Measurements from ENCODE around the gene SEH1L.
"Not testable (repeated sequence)": the region's sequence is repeated elsewhere in the genome, so short reads cannot be mapped to it uniquely, and the experiment has no call there.

SEH1L gene
- total RNA-seq: 29.2 to 85.6 (median 55.9) reads per million in 18 experiments

DNA sequence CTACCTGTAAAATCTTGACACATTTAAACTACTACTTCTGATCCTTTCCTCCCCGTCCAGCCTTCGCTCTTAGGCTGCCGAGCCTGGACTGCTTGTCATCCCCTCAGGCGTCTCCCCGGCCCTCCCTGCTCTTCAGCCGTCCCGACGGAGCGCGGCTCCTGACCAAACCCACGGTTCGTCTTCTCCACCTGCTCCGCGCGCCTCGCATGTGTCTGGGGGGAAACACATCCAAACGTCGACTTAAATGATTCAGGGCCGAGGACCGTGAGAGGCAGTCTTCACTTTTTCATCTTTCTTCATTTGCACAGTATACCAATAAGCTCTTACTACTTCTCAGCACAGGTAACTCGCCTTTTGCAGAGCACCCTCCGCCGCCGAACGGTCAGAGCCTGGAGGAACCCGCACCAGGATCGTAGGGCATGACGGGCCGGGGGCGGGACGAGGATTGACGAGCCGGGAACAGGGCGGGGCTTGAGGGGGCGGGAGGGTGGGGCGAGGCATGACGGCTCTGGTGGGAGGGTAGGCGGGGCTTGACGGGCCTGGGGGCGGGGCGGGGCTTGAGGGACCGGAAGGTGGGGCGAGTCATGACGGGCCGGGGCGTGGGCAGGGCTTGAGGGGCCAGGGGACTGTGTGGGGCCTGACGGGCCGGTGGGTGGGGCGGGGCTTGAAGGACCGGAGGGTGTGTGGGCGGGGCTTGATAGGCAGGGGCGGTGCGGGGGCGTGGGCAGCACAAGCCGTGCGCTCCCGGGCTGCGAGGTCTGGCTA, at the start of gene SEH1L:
TSS of gene SEH1L (plus strand) at position 727 of the 765 bp plus-strand sequence. CDS start 111 bp downstream, outside the sequence.
- DNase-seq: peak; percentile 98 to 99

- DNase-seq: not testable (repeated sequence)
Measured at GRCh38 chr18:12901208-12901607, 46.6 kb upstream of the SEH1L start.

GRCh38 chr18:12904012-12904516, 43.7 kb upstream of the SEH1L start:
- peak; percentile 77 to 91 for DNase-seq

GRCh38 chr18:12906119-12906518, 41.7 kb upstream of the SEH1L start:
- no peak for DNase-seq

- DNase-seq: no peak
Measured at GRCh38 chr18:12906773-12907172, 41.0 kb upstream of the SEH1L start.

DNA sequence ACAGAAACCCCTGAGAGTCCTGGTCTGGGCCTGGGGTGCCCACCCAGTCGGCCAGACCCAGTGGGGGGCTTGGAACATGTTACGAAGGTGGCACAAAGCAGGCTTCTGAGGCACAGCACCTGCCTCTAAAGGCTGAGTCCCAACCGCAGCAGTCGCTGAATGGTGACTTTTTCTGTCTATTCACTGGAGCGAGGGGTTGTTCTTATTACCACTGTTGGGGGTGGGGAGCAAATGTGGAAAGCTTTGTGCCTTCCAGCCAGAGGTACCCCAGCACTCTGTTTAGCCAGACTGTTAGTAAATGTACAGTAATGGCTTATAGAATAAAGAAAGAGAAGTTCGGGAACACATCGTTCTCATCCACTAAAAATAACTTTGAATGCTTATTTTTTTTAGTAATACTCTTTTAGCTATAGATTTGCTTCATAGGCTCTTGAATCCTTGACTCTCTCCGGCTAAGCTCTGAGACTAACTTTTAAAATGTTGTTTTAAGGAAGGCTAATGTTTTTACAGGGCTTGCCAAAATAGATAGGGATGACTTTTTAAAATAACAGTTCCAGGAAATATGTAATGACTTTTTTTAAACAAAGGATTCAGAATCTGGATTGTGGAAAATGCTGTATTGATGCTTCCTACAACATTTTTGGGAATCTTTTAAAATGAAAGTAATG, 40.4 kb upstream of the SEH1L start:
- DNase-seq: no peak

DNA sequence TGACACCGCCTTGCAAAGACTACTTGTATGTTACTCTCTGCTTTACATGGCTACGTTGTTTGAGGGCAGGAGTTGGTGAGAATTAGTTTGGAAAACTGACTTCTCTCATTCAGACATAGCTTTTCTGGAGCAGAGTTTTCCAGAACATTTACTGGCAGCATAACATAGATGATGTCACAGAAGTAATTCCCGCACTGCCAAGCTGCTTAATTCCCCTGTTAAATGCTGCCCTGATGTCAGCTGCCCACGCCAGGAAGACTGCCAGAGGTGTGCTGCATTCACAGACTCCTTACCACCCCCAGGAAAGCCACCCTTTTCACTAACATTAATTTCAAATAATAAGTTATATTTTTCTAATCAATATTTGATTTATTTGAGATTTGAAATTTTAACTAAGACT, 39.1 kb upstream of the SEH1L start:
- DNase-seq: no peak

GRCh38 chr18:12911025-12911928, 36.5 kb upstream of the SEH1L start:
- peak; percentile 20 to 52 for DNase-seq

GRCh38 chr18:12911929-12912703, 35.7 kb upstream of the SEH1L start:
- DNase-seq: no peak

- DNase-seq: no peak
Measured at GRCh38 chr18:12921178-12921577, 26.6 kb upstream of the SEH1L start.

- DNase-seq: no peak
Measured at GRCh38 chr18:12922266-12922665, 25.5 kb upstream of the SEH1L start.

- DNase-seq: no peak
Measured at GRCh38 chr18:12924616-12925015, 23.2 kb upstream of the SEH1L start.

DNA sequence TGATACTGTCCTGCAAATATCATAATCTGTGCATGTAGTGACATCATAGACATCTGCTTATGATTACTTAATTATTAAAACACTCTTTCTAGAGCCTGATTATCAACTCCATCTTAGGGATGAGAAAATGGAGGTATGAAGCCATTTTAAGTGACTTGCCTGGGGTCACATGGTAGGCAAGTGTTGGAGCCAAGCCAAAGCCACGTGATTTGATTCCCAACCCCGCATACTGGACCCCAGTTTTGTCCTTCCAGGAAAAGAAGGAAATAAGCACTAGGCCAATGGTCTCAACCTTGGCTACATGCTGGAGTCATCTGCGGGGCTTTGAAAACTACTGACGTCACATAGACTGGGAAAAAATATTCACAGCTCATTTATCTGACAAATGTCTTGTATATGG, 19.6 kb upstream of the SEH1L start:
- no peak for DNase-seq

- no peak for DNase-seq
Measured at GRCh38 chr18:12928641-12929040, 19.2 kb upstream of the SEH1L start.

- DNase-seq: no peak
Measured at GRCh38 chr18:12929477-12930083, 18.2 kb upstream of the SEH1L start.

GRCh38 chr18:12930376-12930775, 17.4 kb upstream of the SEH1L start:
- DNase-seq: no peak

DNA sequence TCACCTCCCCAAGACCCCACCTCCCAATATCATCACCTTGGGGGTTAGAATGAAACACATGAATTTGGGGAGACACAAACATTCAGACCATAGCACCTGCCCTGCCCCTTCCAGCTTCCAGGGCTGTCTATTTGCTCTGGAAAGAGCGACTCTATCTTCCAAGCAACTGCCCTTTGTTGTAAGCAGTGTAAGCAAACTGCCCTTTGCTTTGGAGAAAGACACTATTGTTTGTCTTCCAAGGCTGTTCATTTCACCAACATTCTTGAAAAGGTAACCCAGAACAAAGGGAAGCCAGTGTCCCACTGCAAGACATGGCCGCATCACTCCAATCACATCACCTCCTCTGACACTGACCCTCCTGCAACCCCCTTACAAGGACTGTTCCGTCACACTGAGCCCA, 16.9 kb upstream of the SEH1L start:
- DNase-seq: no peak

DNA sequence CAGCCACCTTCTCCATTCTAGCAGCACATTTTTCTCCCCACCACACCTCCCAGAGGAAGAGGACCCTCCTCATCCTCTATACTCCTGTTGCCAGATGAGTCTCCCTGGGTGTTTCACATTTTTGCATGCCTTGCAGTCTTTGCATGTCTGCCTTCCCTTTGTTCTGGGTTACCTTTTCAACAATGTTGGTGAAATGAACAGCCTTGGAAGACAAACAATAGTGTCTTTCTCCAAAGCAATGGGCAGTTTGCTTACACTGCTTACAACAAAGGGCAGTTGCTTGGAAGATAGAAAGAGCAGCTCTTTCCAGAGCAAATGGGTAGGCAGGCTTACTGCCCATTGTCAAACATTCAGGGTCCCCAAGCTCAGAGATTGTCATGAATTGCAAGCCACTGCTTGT, 14.5 kb upstream of the SEH1L start:
- DNase-seq: no peak

- peak; percentile 75 to 84 for DNase-seq
Measured at GRCh38 chr18:12934454-12935071, 13.2 kb upstream of the SEH1L start.

GRCh38 chr18:12939162-12939561, 8.6 kb upstream of the SEH1L start:
- no peak for DNase-seq

DNA sequence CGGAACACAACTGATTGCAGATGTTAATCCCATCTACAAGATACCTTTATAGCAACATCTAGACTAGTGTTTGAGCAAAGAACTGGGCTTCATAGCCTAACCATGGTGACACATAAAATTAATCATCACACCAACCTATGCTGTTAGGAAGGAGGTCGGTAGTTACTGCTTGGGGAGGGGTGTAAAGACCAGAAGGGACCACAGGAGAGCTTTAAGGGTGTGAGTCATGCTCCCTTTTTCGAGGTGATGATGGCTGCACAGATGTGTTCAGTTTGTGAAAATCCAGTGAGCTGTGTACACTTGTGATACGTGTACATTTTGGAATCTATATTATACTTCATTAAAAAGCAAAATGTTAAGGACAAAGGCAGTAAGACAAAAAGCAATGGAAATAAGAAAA, 4.6 kb upstream of the SEH1L start:
- no peak for DNase-seq
